Glomerular endothelial cell (primary cell): Measurements from ENCODE around the gene BEND4. TPM values are rescaled to one million over a fixed set of nuclear protein-coding genes. Genes with fewer than 3 reads are reported as not detected.

ENCODE experiments used
- DNase-seq: peaks from one replicate; pipeline ENCODE4 v3.0.0-alpha.2; 2011; ENCODE audit warnings: low read depth, low spot score; ENCODE audit errors: extremely low read depth
- total RNA-seq: library from RNA; depleted of rRNA; stranded (reverse); fragments of >200 nt; gene quantifications from 2 replicates; pipeline ENCODE4 v1.2.3, GENCODE V29; 2015

Gene BEND4
- total RNA-seq, 1 donor from 2014 or later = 0.53 TPM

GRCh38 chr4:42112846-42113245 is 39.6 kb downstream of the BEND4 start:
- DNase-seq = no peak

- no peak for DNase-seq
These were observed 47.9 kb downstream of the BEND4 start for GRCh38 chr4:42104521-42104920.

- DNase-seq = no peak
These were observed 50.9 kb downstream of the BEND4 start for GRCh38 chr4:42101446-42101975.

- DNase-seq = no peak
These were observed 64.1 kb downstream of the BEND4 start for GRCh38 chr4:42088386-42088785.

- DNase-seq = no peak
These were observed 68.6 kb downstream of the BEND4 start for GRCh38 chr4:42083816-42084215.

GRCh38 chr4:42080306-42080705 is 72.1 kb downstream of the BEND4 start:
- DNase-seq = no peak

GRCh38 chr4:42078184-42078801 is 74.2 kb downstream of the BEND4 start:
- DNase-seq = no peak

GRCh38 chr4:42074294-42074693 is 78.2 kb downstream of the BEND4 start:
- no peak for DNase-seq

GRCh38 chr4:42070463-42070862 is 82.0 kb downstream of the BEND4 start:
- no peak for DNase-seq

GRCh38 chr4:42067264-42067663 is 85.2 kb downstream of the BEND4 start:
- DNase-seq = no peak

- no peak for DNase-seq
These were observed 86.1 kb downstream of the BEND4 start for GRCh38 chr4:42066402-42066801.

Other genes with a start within 250 kb of the BEND4 start
- gene TMEM33, start 217.2 kb downstream of the BEND4 start, total RNA-seq = 27.8 and 53.3 TPM in 2 replicates
- 0.18 TPM in 1 of 2 replicates, not detected in the other for gene DCAF4L1, start 170.9 kb downstream of the BEND4 start, total RNA-seq
- 43.0 and 48.6 TPM in 2 replicates for gene SLC30A9, start 162.1 kb downstream of the BEND4 start, total RNA-seq
- gene SHISA3, start 244.8 kb upstream of the BEND4 start, total RNA-seq = 2.0 and 3.2 TPM in 2 replicates